ENCODE data around the gene PLEKHG3.

The PLEKHG3 gene

GRCh38 chr14:64764641-64765520 lies 60.7 kb downstream of the PLEKHG3 start:
- DNase-seq (ENCODE audit: low spot score) = peak; percentile 67

- DNase-seq (ENCODE audit: low spot score) = no peak
Observed at GRCh38 chr14:64765740-64766302, 61.6 kb downstream of the PLEKHG3 start.

- no peak for DNase-seq (ENCODE audit: low spot score)
Observed at GRCh38 chr14:64766430-64767151, 62.4 kb downstream of the PLEKHG3 start.

- DNase-seq (ENCODE audit: low spot score) = no peak
Observed at GRCh38 chr14:64767215-64767964, 63.2 kb downstream of the PLEKHG3 start.

GRCh38 chr14:64768401-64769095 lies 64.3 kb downstream of the PLEKHG3 start:
- DNase-seq (ENCODE audit: low spot score) = no peak

- DNase-seq (ENCODE audit: low spot score) = no peak
Observed at GRCh38 chr14:64769096-64770020, 65.1 kb downstream of the PLEKHG3 start.

GRCh38 chr14:64770751-64771150 lies 66.5 kb downstream of the PLEKHG3 start:
- DNase-seq (ENCODE audit: low spot score) = no peak

- no peak for DNase-seq (ENCODE audit: low spot score)
Observed at GRCh38 chr14:64771161-64771560, 66.9 kb downstream of the PLEKHG3 start.

- no peak for DNase-seq (ENCODE audit: low spot score)
Observed at GRCh38 chr14:64772397-64772950, 68.2 kb downstream of the PLEKHG3 start.

GRCh38 chr14:64773046-64773445 lies 68.8 kb downstream of the PLEKHG3 start:
- no peak for DNase-seq (ENCODE audit: low spot score)

GRCh38 chr14:64773577-64773976 lies 69.4 kb downstream of the PLEKHG3 start:
- no peak for DNase-seq (ENCODE audit: low spot score)

GRCh38 chr14:64774272-64774671 lies 70.0 kb downstream of the PLEKHG3 start:
- no peak for DNase-seq (ENCODE audit: low spot score)

- no peak for DNase-seq (ENCODE audit: low spot score)
Observed at GRCh38 chr14:64775081-64775777, 71.0 kb downstream of the PLEKHG3 start.

- DNase-seq (ENCODE audit: low spot score) = no peak
Observed at GRCh38 chr14:64777461-64777860, 73.2 kb downstream of the PLEKHG3 start.

- no peak for DNase-seq (ENCODE audit: low spot score)
Observed at GRCh38 chr14:64778104-64778754, 74.0 kb downstream of the PLEKHG3 start.

- no peak for DNase-seq (ENCODE audit: low spot score)
Observed at GRCh38 chr14:64779472-64779871, 75.2 kb downstream of the PLEKHG3 start.

GRCh38 chr14:64782196-64782595 lies 78.0 kb downstream of the PLEKHG3 start:
- no peak for DNase-seq (ENCODE audit: low spot score)

- no peak for DNase-seq (ENCODE audit: low spot score)
Observed at GRCh38 chr14:64784006-64784405, 79.8 kb downstream of the PLEKHG3 start.

Measured in kidney capillary endothelial cell (primary cell).